Ishikawa (cell line): Measurements from ENCODE around the gene OSBPL6.

Experiments
- CEBPB ChIP-seq: IDR thresholded peaks from 2 replicates; pipeline ENCODE4 v1.6.1; 2012
- CREB1 ChIP-seq: IDR thresholded peaks from 2 replicates; pipeline ENCODE4 v1.6.1; 2012; ENCODE audit warnings: low read depth
- EGR1 ChIP-seq: IDR thresholded peaks from 2 replicates; pipeline ENCODE4 v1.6.1; 2012
- EP300 ChIP-seq: IDR thresholded peaks from 2 replicates; pipeline ENCODE4 v1.6.1; 2012; ENCODE audit warnings: borderline replicate concordance
- FOXM1 ChIP-seq: IDR thresholded peaks from 2 replicates; pipeline ENCODE4 v1.6.1; 2012; ENCODE audit warnings: low read depth, borderline replicate concordance
- NFIC ChIP-seq: IDR thresholded peaks from 2 replicates; pipeline ENCODE4 v1.6.1; 2012
- RAD21 ChIP-seq: IDR thresholded peaks from 2 replicates; pipeline ENCODE4 v1.6.1; 2012; ENCODE audit warnings: low read depth
- TAF1 ChIP-seq: IDR thresholded peaks from 2 replicates; pipeline ENCODE4 v1.6.1; 2012; ENCODE audit warnings: low read depth, mild to moderate bottlenecking
- TCF12 ChIP-seq: IDR thresholded peaks from 2 replicates; pipeline ENCODE4 v1.6.1; 2012; ENCODE audit warnings: low read depth
- TEAD4 ChIP-seq: IDR thresholded peaks from 2 replicates; pipeline ENCODE4 v1.6.1; 2012
- YY1 ChIP-seq: IDR thresholded peaks from 2 replicates; pipeline ENCODE4 v1.6.1; 2012; ENCODE audit warnings: low read depth
- ZBTB7A ChIP-seq: IDR thresholded peaks from 2 replicates; pipeline ENCODE4 v1.6.1; 2012; ENCODE audit warnings: low read depth
- TF ChIP-seq, protein P1 (sequence below): IDR thresholded peaks from 2 replicates; pipeline ENCODE4 v1.6.1; 2012; ENCODE audit warnings: low read depth, mild to moderate bottlenecking
- TF ChIP-seq, protein P2 (sequence below): IDR thresholded peaks from 2 replicates; pipeline ENCODE4 v1.6.1; 2012
- TF ChIP-seq, protein P3 (sequence below): IDR thresholded peaks from 2 replicates; pipeline ENCODE4 v1.6.1; 2012

The OSBPL6 gene

DNA sequence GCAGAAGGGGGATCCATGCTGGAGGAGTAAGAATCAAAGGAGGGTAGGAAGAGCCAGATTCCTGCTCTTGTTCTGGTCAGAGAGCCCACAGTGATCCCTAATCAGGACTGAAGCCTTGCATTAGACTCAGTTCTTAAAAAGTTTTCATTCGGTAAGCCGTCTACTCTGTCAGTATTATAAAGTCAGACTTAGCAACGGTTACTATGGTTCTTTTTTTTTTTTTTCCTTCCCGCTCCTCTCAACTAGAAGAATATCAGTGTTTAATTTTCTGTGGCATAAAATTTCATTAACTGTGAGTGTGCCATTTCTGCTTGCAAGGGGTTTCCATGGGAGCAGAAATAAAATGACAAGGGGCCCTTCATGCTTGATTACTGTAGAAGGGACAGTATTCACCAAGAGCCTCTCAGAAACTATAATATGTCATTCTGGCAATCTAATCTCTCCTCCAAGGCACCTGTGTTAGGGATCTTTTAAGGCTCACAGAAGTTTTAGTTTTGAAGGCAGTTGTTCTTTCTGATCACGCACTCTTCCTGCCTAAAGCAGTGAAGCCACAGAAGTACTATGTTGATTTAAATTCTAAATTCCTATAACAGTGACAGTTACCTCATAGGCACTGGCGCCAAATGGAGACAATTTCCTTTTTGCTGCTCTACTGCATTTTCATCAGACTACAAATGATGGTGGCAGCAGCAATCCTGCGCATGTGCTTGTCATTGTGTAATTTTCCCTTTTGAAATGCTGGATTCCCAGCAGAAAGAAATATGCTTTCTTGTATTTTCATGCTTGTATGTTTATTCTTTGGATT lies 57.0 kb downstream of the OSBPL6 start:
- no peak for TF ChIP-seq YY1
- TF ChIP-seq, protein P1, sequence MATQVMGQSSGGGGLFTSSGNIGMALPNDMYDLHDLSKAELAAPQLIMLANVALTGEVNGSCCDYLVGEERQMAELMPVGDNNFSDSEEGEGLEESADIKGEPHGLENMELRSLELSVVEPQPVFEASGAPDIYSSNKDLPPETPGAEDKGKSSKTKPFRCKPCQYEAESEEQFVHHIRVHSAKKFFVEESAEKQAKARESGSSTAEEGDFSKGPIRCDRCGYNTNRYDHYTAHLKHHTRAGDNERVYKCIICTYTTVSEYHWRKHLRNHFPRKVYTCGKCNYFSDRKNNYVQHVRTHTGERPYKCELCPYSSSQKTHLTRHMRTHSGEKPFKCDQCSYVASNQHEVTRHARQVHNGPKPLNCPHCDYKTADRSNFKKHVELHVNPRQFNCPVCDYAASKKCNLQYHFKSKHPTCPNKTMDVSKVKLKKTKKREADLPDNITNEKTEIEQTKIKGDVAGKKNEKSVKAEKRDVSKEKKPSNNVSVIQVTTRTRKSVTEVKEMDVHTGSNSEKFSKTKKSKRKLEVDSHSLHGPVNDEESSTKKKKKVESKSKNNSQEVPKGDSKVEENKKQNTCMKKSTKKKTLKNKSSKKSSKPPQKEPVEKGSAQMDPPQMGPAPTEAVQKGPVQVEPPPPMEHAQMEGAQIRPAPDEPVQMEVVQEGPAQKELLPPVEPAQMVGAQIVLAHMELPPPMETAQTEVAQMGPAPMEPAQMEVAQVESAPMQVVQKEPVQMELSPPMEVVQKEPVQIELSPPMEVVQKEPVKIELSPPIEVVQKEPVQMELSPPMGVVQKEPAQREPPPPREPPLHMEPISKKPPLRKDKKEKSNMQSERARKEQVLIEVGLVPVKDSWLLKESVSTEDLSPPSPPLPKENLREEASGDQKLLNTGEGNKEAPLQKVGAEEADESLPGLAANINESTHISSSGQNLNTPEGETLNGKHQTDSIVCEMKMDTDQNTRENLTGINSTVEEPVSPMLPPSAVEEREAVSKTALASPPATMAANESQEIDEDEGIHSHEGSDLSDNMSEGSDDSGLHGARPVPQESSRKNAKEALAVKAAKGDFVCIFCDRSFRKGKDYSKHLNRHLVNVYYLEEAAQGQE: no peak
- no peak for TF ChIP-seq FOXM1
- no peak for TF ChIP-seq RAD21
- TF ChIP-seq NFIC: no peak
- no peak for TF ChIP-seq EP300
- TF ChIP-seq EGR1: no peak
- no peak for TF ChIP-seq CEBPB
- no peak for TF ChIP-seq TEAD4
- TF ChIP-seq, protein P2, sequence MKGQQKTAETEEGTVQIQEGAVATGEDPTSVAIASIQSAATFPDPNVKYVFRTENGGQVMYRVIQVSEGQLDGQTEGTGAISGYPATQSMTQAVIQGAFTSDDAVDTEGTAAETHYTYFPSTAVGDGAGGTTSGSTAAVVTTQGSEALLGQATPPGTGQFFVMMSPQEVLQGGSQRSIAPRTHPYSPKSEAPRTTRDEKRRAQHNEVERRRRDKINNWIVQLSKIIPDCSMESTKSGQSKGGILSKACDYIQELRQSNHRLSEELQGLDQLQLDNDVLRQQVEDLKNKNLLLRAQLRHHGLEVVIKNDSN: no peak
- TF ChIP-seq, protein P3, sequence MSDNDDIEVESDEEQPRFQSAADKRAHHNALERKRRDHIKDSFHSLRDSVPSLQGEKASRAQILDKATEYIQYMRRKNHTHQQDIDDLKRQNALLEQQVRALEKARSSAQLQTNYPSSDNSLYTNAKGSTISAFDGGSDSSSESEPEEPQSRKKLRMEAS: no peak
- no peak for TF ChIP-seq TCF12
- no peak for TF ChIP-seq ZBTB7A
- TF ChIP-seq CREB1: no peak
- TF ChIP-seq TAF1: no peak

DNA sequence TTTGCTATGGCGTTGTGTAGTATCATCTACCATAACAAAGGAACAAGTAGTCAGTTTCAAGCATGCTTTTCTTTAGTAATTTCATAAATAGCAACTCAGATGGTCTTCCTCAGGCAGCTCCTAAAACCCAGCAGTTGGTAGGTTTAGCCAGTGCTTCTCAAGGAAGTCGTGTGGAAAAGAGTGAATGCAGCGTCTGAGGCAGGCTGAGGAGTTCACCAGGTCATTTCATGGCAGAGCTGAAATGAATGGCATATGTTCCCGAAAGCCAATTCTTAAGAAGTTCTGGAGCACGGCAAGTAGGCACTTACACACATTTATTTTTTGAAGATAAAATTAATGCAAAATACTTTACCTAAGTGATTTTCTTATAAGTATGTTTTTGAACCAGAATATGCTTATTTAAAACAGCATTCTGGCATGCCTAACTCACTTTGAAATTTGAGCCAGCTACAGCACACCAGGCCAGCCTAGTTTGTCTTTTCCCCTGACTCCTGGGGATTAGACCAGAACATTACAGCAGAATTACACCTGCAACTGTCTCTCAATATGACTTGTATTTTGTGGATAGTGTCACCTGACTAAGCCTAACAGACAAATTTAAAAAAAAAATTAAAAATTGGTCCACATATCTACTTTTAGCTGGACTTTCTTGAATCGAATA lies 62.2 kb downstream of the OSBPL6 start:
- no peak for TF ChIP-seq TAF1
- no peak for TF ChIP-seq CREB1
- no peak for TF ChIP-seq EGR1
- TF ChIP-seq, protein P3: no peak
- TF ChIP-seq, protein P1: no peak
- no peak for TF ChIP-seq TEAD4
- no peak for TF ChIP-seq EP300
- TF ChIP-seq TCF12: no peak
- no peak for TF ChIP-seq YY1
- TF ChIP-seq, protein P2: no peak
- TF ChIP-seq RAD21: no peak
- no peak for TF ChIP-seq NFIC
- no peak for TF ChIP-seq CEBPB
- TF ChIP-seq ZBTB7A: no peak
- TF ChIP-seq FOXM1: no peak

DNA sequence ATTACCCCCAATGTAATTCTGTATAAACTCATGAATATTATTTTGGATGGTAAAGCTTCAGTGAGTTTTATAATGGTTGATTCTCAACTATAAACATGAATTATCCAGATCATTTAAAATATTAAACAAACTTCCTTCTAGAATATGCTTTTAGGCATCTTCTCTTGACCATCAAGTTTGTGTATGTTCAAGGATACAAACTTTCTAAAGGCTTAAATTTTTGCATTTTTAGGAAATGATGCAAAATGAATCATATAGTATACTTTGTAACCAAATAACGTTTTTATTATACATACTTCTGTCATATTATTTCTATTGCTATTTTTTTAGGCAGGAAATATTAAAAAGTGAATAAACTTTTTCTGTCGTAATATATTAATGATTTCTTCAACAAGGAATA lies 62.8 kb downstream of the OSBPL6 start:
- TF ChIP-seq TEAD4 (no peak), TAF1 (no peak), CEBPB (no peak), TCF12 (no peak), EGR1 (no peak), CREB1 (no peak), FOXM1 (no peak), YY1 (no peak), ZBTB7A (no peak), NFIC (no peak), EP300 (no peak), RAD21 (no peak)
- TF ChIP-seq, protein P3: no peak
- TF ChIP-seq, protein P1: no peak
- TF ChIP-seq, protein P2: no peak
